ENCODE measurements around the gene CFAP77. TPM values are rescaled to one million over a fixed set of nuclear protein-coding genes. Genes with fewer than 3 reads are reported as not detected.

CFAP77 gene
- total RNA-seq, 4 donors from 2014 or later, result 0.66 TPM; not detected in 3

DNA sequence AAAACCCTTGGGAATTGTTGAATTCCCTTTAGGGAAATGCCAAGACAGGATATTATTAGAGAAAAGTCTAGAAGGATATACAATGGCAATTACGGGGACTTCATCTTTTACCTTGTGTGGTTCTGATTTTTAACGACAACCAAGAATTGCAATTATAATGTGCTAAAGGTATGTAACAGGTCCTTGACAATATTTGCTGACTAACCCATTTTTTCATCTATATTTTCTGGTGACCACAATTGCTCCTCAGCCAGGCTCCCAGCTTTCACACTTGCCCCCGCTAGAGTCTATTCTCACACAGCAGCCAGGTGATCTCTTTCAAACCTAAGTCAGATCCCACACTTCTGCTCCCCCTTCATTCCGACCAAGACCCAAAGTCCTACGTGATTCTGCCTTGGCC lies 206.7 kb downstream of the CFAP77 start:
- Histone ChIP-seq H3K4me3 (no peak overlapping the region), H3K4me1 (no peaks in the 10 kb centered on the region), H3K27ac (no peak overlapping the region), H3K9me3 (no peaks in the 10 kb centered on the region), H3K27me3 (no peaks in the 10 kb centered on the region), H3K36me3 (peaks cover 0 to 93% (median 13%) of the 10 kb centered on the region in 3 donors)
- TF ChIP-seq CTCF (IDR thresholded peaks at IDR 0.05) (no peak), EP300 (IDR thresholded peaks at IDR 0.05) (no peak), POLR2A (IDR thresholded peaks at IDR 0.05) (no peak)
- WGBS, 2 donors, result 90 to 93% methylated on average over 5 of the region's 5 CpGs
- DNase-seq (ENCODE audit: low spot score in 2 of 2), result no peak

DNA sequence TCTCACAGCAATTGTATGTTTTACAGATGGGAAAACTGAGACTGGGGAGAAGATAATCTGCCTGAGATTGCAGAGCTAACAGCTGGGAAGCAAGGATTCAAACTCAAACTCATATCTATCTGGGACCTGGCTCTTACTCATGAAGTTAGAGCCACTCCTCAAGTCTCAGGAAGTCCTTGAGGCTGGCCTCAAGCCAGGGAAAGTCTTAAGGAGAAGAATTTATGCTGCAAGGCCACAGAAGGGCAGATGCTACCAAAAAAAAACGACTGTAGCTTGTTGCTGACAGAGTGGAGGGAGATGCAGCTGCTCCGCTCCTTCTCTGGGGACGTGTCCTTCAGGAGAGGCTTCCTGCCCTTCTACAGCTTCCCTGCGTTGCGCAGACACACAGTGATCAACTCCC lies 212.1 kb downstream of the CFAP77 start:
- TF ChIP-seq CTCF (IDR thresholded peaks at IDR 0.05) (no peak), POLR2A (IDR thresholded peaks at IDR 0.05) (no peak), EP300 (IDR thresholded peaks at IDR 0.05) (no peak)
- H3K9me3 ChIP-seq, result no peaks in the 10 kb centered on the region
- peaks cover 4 to 77% (median 9%) of the 10 kb centered on the region in 3 donors for H3K36me3 ChIP-seq
- WGBS, 2 donors, result 69 to 76% methylated on average over 5 of the region's 5 CpGs
- no peak overlapping the region for H3K4me3 ChIP-seq
- no peak for DNase-seq (ENCODE audit: low spot score in 2 of 2)
- peaks cover 0 to 5% (median 0%) of the 10 kb centered on the region in 4 donors for H3K4me1 ChIP-seq
- no peaks in the 10 kb centered on the region for H3K27me3 ChIP-seq
- H3K27ac ChIP-seq, result no peak overlapping the region

Small RNAs within 50 kb of the gene (small RNA-seq; reads per million reads assigned to genes)
- gene RNU5D-2P, result not detected

Other genes with a start within 250 kb of the CFAP77 start
- gene NTNG2, start 248.2 kb upstream of the CFAP77 start, total RNA-seq, result 10 to 100 TPM in 1 of 4 donors, 1 to 10 TPM in 1, under 1 TPM in 2; 0.63 to 21.4 (median 1.0) TPM
- 10 to 100 TPM; 64.0 to 73.9 (median 65.1) TPM for gene SETX, start 55.2 kb upstream of the CFAP77 start, total RNA-seq
- gene TTF1, start 3.4 kb upstream of the CFAP77 start, total RNA-seq, result 10 to 100 TPM in 3 of 4 donors, 1 to 10 TPM in 1; 9.6 to 30.4 (median 12.0) TPM
- not detected for gene BARHL1, start 172.4 kb downstream of the CFAP77 start, total RNA-seq